GM10266 (cell line): ENCODE results near the gene ITPR3.
A peak's percentile ranks its signal among the peaks of the same experiment; 100 is the strongest.

Experiments used
- DNase-seq: peaks from one replicate; pipeline ENCODE4 v3.0.0; 2012; ENCODE audit errors: extremely low spot score
- CTCF ChIP-seq: IDR thresholded peaks from 2 replicates; pipeline ENCODE4 v1.5.1; 2012; ENCODE audit warnings: mild to moderate bottlenecking, low read depth; ENCODE audit not compliant: control insufficient read depth, insufficient read depth; ENCODE audit errors: missing control alignments

ITPR3 gene

GRCh38 chr6:33586108-33586640, 34.9 kb upstream of the ITPR3 start:
- DNase-seq = no peak
- TF ChIP-seq CTCF = no peak

- no peak for DNase-seq
- no peak for TF ChIP-seq CTCF
These were observed 33.6 kb upstream of the ITPR3 start for GRCh38 chr6:33587529-33587928.

- no peak for TF ChIP-seq CTCF
- no peak for DNase-seq
These were observed 32.2 kb upstream of the ITPR3 start for GRCh38 chr6:33588894-33589293.

GRCh38 chr6:33589392-33589730, 31.8 kb upstream of the ITPR3 start:
- no peak for DNase-seq
- TF ChIP-seq CTCF = no peak

GRCh38 chr6:33589731-33590530, 31.2 kb upstream of the ITPR3 start:
- peak; percentile 83 for TF ChIP-seq CTCF
- DNase-seq = peak; percentile 72

GRCh38 chr6:33590531-33591198, 30.5 kb upstream of the ITPR3 start:
- no peak for TF ChIP-seq CTCF
- DNase-seq = no peak
